HCT116 (cell line): ENCODE results near the gene COL8A2. TPM values are rescaled to one million over a fixed set of nuclear protein-coding genes. Genes with fewer than 3 reads are reported as not detected.

ENCODE experiments used
- ATAC-seq: fragments of 200-7000 bp; cut with Tn5 transposase; 2 replicates; pipeline ENCODE4 v1.9.1; 2020; ENCODE audit warnings: mild to moderate bottlenecking, moderate library complexity
- BruUV-seq: library from RNA; stranded (reverse); fragments of 400-500 nt; replicated peaks from 2 replicates; lab custom pipeline; 2021; lab: Mats Ljungman, UMichigan
- CTCF ChIA-PET: fragments of 300-600 bp; sonication (Branson Sonifier 250); formaldehyde crosslinking; loops from one replicate; lab custom pipeline; 2021; ENCODE audit warnings: antibody characterized with exemption; lab: Charles Lee
- POLR2A ChIA-PET: fragments of 300-600, 350-600 bp; sonication (Branson Sonifier 250); formaldehyde crosslinking; loops from one replicate; lab custom pipeline; 2021; ENCODE audit warnings: antibody characterized with exemption; lab: Charles Lee
- RAD21 ChIA-PET, 2 experiments: fragments of 300-600 bp; sonication (Branson Sonifier 250); formaldehyde crosslinking; loops; one replicate each; lab custom pipeline; 2023; ENCODE audit warnings: low total read pairs in 2 of 2; ENCODE audit not compliant: uncharacterized antibody in 2 of 2, unreplicated experiment in 2 of 2, low non-redundant PET in 1 of 2; lab: Charles Lee
- DNase-seq: peaks from one replicate; pipeline ENCODE4 v3.0.0-alpha.2; 2010; ENCODE audit warnings: low read depth, low spot score
- H2AFZ ChIP-seq: fragments of 200-600 bp; shearing (Covaris generic), sonication (generic); 2 replicates; pipeline ENCODE4 v1.6.1; 2017; ENCODE audit warnings: low read depth, mixed run types, mixed read lengths, antibody characterized with exemption, low read length; ENCODE audit not compliant: poor library complexity, severe bottlenecking
- H3K27ac ChIP-seq: 2 replicates; pipeline ENCODE4 v1.5.1; 2012; ENCODE audit warnings: low read depth, low read length
- H3K27me3 ChIP-seq: fragments of 200-600 bp; sonication (generic); 2 replicates; pipeline ENCODE4 v1.6.1; 2016; ENCODE audit warnings: mixed run types, low read length, mixed read lengths; ENCODE audit not compliant: insufficient read depth
- H3K36me3 ChIP-seq, 2 experiments: fragments of 200-500 bp in 1 of 2; fragments of 200-600 bp in 1 of 2; sonication (Bioruptor generic) in 1 of 2; sonication (generic) in 1 of 2; 2 replicates each; pipeline versions ENCODE4 v1.5.1 to v1.6.1; 2014 to 2016; ENCODE audit warnings: low read length in 2 of 2, inconsistent platforms in 1 of 2, mixed read lengths in 1 of 2, mixed run types in 1 of 2; ENCODE audit not compliant: insufficient read depth in 2 of 2, control insufficient read depth in 1 of 2
- H3K4me1 ChIP-seq, 2 experiments: fragments of 200-600 bp in 1 of 2; sonication (generic) in 1 of 2; 2 replicates each; pipeline versions ENCODE4 v1.5.1 to v1.6.1; 2012 to 2017; ENCODE audit warnings: low read length in 2 of 2, inconsistent platforms in 1 of 2, mild to moderate bottlenecking in 1 of 2, mixed read lengths in 1 of 2, mixed run types in 1 of 2, moderate library complexity in 1 of 2; ENCODE audit not compliant: insufficient read depth in 2 of 2, control insufficient read depth in 1 of 2
- H3K4me2 ChIP-seq: fragments of 200-600 bp; sonication (generic); 2 replicates; pipeline ENCODE4 v1.6.1; 2017; ENCODE audit warnings: mixed run types, low read length, mixed read lengths
- H3K4me3 ChIP-seq, 2 experiments: fragments of 200-600 bp in 1 of 2; sonication (generic) in 1 of 2; replicated peaks in 1 of 2; 2 replicates each; pipeline ENCODE4 v1.5.1; 2011 to 2016; ENCODE audit warnings: low read length in 2 of 2, control low read depth in 1 of 2, low read depth in 1 of 2, mild to moderate bottlenecking in 1 of 2, mixed read lengths in 1 of 2, mixed run types in 1 of 2
- H3K79me2 ChIP-seq: fragments of 200-600 bp; sonication (generic); 2 replicates; pipeline ENCODE4 v1.6.1; 2017; ENCODE audit warnings: mild to moderate bottlenecking, mixed run types, low read length, moderate library complexity, mixed read lengths; ENCODE audit not compliant: insufficient read depth
- H3K9ac ChIP-seq: fragments of 200-600 bp; sonication (generic); 2 replicates; pipeline ENCODE4 v1.6.1; 2016; ENCODE audit warnings: low read length, mixed read lengths
- H3K9me2 ChIP-seq: fragments of 200-600 bp; sonication (generic), shearing (Covaris generic); 2 replicates; pipeline ENCODE4 v1.6.1; 2017; ENCODE audit warnings: mixed run types, mild to moderate bottlenecking, moderate library complexity; ENCODE audit not compliant: insufficient read depth
- H3K9me3 ChIP-seq, 2 experiments: fragments of 200-500 bp in 1 of 2; fragments of 200-600 bp in 1 of 2; sonication (Bioruptor generic) in 1 of 2; sonication (generic) in 1 of 2; 2 replicates each; pipeline ENCODE4 v1.6.1; 2014 to 2017; ENCODE audit warnings: low read length in 2 of 2, mixed read lengths in 2 of 2, inconsistent platforms in 1 of 2, low read depth in 1 of 2, mild to moderate bottlenecking in 1 of 2, mixed run types in 1 of 2, moderate library complexity in 1 of 2; ENCODE audit not compliant: control insufficient read depth in 1 of 2, insufficient read depth in 1 of 2
- H4K20me1 ChIP-seq: fragments of 200-600 bp; sonication (generic), shearing (Covaris generic); 2 replicates; pipeline ENCODE4 v1.6.1; 2017; ENCODE audit warnings: mixed run types, mild to moderate bottlenecking, moderate library complexity; ENCODE audit not compliant: insufficient read depth
- CEBPB ChIP-seq: IDR thresholded peaks from 2 replicates; pipeline ENCODE4 v1.6.1; 2012; ENCODE audit warnings: low read depth
- EGR1 ChIP-seq: IDR thresholded peaks from 2 replicates; pipeline ENCODE4 v1.6.1; 2012; ENCODE audit warnings: low read depth
- ELF1 ChIP-seq: IDR thresholded peaks from 2 replicates; pipeline ENCODE4 v1.6.1; 2012; ENCODE audit warnings: low read depth, borderline replicate concordance
- FOSL1 ChIP-seq: IDR thresholded peaks from 2 replicates; pipeline ENCODE4 v1.6.1; 2012; ENCODE audit warnings: low read depth
- JUND ChIP-seq: IDR thresholded peaks from 2 replicates; pipeline ENCODE4 v1.6.1; 2012
- SRF ChIP-seq: IDR thresholded peaks from 2 replicates; pipeline ENCODE4 v1.6.1; 2012; ENCODE audit warnings: low read depth
- YY1 ChIP-seq: IDR thresholded peaks from 2 replicates; pipeline ENCODE4 v1.6.1; 2011; ENCODE audit warnings: low read length, low read depth, moderate library complexity, mild to moderate bottlenecking; ENCODE audit not compliant: insufficient replicate concordance; ENCODE audit errors: extremely low read depth
- ZFX ChIP-seq: fragments of 450-650 bp; IDR thresholded peaks from 2 replicates; pipeline ENCODE4 v1.6.1; 2017
- ZNF274 ChIP-seq: fragments of 200-500 bp; sonication (Bioruptor generic); IDR thresholded peaks from 2 replicates; pipeline ENCODE4 v1.6.1; 2014; ENCODE audit warnings: mild to moderate bottlenecking, low read depth, low read length, inconsistent platforms
- intact Hi-C: fragments of 100-400 bp; cut with micrococcal nuclease; formaldehyde crosslinking; loops from 2 replicates; pipeline ENCODE4 v1.10.0; 2022
- total RNA-seq: library from RNA; stranded (reverse); gene quantifications from one replicate; pipeline ENCODE4 v1.2.1, GENCODE V29; 2021; ENCODE audit not compliant: unreplicated experiment
- TF ChIP-seq, protein P1 (sequence below): IDR thresholded peaks from 2 replicates; pipeline ENCODE4 v1.6.1; 2011; ENCODE audit warnings: mild to moderate bottlenecking, low read length, moderate library complexity; ENCODE audit not compliant: insufficient replicate concordance; ENCODE audit errors: extremely low read depth

Gene COL8A2
- total RNA-seq, 1 experiment from 2014 or later: 0.05 TPM

DNA sequence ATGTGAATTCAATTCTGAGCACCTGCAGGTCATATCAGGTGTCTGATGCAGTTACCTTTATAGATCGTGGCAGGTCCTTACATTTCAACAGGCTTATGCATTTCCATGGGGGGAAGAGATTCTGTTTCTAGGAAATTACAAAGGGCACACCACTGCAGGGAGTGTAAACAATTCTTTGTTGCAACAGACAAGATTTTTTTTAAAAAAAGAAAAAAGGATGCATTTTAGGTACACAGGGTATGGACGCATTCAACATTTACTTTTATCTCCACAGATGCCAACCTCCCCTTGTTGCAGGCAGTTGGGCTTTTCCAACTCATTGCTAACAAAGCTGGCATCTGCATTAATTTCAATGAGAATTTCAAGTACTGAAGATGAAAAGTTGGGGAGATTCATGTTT is 54.7 kb downstream of the COL8A2 start (continued):
- TF ChIP-seq, protein P1, sequence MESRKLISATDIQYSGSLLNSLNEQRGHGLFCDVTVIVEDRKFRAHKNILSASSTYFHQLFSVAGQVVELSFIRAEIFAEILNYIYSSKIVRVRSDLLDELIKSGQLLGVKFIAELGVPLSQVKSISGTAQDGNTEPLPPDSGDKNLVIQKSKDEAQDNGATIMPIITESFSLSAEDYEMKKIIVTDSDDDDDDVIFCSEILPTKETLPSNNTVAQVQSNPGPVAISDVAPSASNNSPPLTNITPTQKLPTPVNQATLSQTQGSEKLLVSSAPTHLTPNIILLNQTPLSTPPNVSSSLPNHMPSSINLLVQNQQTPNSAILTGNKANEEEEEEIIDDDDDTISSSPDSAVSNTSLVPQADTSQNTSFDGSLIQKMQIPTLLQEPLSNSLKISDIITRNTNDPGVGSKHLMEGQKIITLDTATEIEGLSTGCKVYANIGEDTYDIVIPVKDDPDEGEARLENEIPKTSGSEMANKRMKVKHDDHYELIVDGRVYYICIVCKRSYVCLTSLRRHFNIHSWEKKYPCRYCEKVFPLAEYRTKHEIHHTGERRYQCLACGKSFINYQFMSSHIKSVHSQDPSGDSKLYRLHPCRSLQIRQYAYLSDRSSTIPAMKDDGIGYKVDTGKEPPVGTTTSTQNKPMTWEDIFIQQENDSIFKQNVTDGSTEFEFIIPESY: no peak
- no peak for TF ChIP-seq JUND
- no peak for TF ChIP-seq ZFX
- no peak for TF ChIP-seq ELF1
- no peak for TF ChIP-seq EGR1
- TF ChIP-seq SRF: no peak
- TF ChIP-seq YY1: no peak

DNA sequence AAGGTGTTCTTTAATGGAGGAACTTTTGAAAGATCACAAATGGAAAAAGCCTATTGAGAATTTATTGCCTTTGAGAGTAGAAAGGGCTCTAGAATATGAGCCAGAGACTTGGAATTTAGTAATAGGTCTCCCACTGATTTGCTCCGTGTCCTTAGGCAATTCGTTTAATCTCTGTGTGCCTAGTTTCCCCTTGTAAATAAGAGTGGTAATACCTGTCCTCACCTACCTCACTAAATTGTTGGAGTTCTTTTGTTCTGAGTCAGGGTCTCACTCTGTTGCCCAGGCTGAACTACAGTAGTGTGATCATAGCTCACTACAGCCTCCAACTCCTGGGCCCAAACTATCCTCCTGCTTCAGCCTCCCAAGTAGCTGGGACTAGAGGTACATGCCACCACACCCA is 56.2 kb downstream of the COL8A2 start:
- Histone ChIP-seq H3K4me3 (no peak overlapping the region), H3K27me3 (no peaks in the 10 kb centered on the region), H4K20me1 (no peaks in the 10 kb centered on the region), H3K4me1 (peaks cover 0 to 5% of the 10 kb centered on the region in 2 experiments; a peak in 1 of 4 replicates), H3K79me2 (no peaks in the 10 kb centered on the region), H3K9me3 (no peaks in the 10 kb centered on the region), H3K27ac (no peak overlapping the region), H3K4me2 (no peak overlapping the region), H3K9ac (no peak overlapping the region), H2AFZ (no peak overlapping the region), H3K9me2 (no peaks in the 10 kb centered on the region), H3K36me3 (no peaks in the 10 kb centered on the region)
- ChIA-PET POLR2A (no interaction called here), RAD21 (no interaction called here), CTCF (no interaction called here)
- TF ChIP-seq ZNF274 (no peak), CEBPB (no peak), FOSL1 (no peak), ZFX (no peak), JUND (peak; percentile 28; the same call in 1 of the 2 replicates)
- no peak for DNase-seq
- no TSS peak for BruUV-seq
- ATAC-seq: peak; percentile 34; the same call in 1 of the 2 replicates
- intact Hi-C loops: no loop called here
